Liver (tissue), 9 donors: ENCODE results near the gene YTHDC1. TPM values are rescaled to one million over a fixed set of nuclear protein-coding genes. Genes with fewer than 3 reads are reported as not detected.

Experiments used
- DNase-seq: peaks from one replicate; pipeline ENCODE4 v3.0.0-alpha.2; 2017; ENCODE audit warnings: low spot score
- H3K27ac ChIP-seq, 2 donors: one replicate each; pipeline ENCODE4 v1.7.0; 2013; ENCODE audit warnings: inconsistent platforms in 2 of 2, low read length in 2 of 2, control low read depth in 1 of 2, low read depth in 1 of 2, mild to moderate bottlenecking in 1 of 2
- H3K27me3 ChIP-seq, 4 donors: one replicate each; pipeline versions ENCODE4 v1.6.1 to v1.7.0; 2013; ENCODE audit warnings: low read length in 3 of 4, inconsistent platforms in 1 of 4, mild to moderate bottlenecking in 1 of 4, moderate library complexity in 1 of 4; ENCODE audit not compliant: control insufficient read depth in 4 of 4, insufficient read depth in 4 of 4
- H3K36me3 ChIP-seq, 4 donors: one replicate each; pipeline versions ENCODE4 v1.6.1 to v1.7.0; 2013; ENCODE audit warnings: low read length in 3 of 4, mild to moderate bottlenecking in 3 of 4, low read depth in 1 of 4, moderate library complexity in 1 of 4; ENCODE audit not compliant: control insufficient read depth in 4 of 4, insufficient read depth in 3 of 4
- H3K4me1 ChIP-seq, 4 donors: one replicate each; pipeline versions ENCODE4 v1.6.1 to v1.7.0; 2013; ENCODE audit warnings: low read length in 3 of 4, mild to moderate bottlenecking in 3 of 4, moderate library complexity in 1 of 4; ENCODE audit not compliant: control insufficient read depth in 4 of 4, insufficient read depth in 4 of 4
- H3K4me3 ChIP-seq, 3 donors: one replicate each; pipeline versions ENCODE4 v1.6.1 to v1.7.0; 2013; ENCODE audit warnings: low read length in 3 of 3, control low read depth in 1 of 3, low read depth in 1 of 3, mild to moderate bottlenecking in 1 of 3
- H3K9ac ChIP-seq, 2 donors: one replicate each; pipeline ENCODE4 v1.7.0; 2013; ENCODE audit warnings: low read length in 2 of 2, mild to moderate bottlenecking in 2 of 2, moderate library complexity in 2 of 2, control low read depth in 1 of 2, low read depth in 1 of 2
- H3K9me3 ChIP-seq, 4 donors: one replicate each; pipeline versions ENCODE4 v1.6.1 to v1.7.0; 2013; ENCODE audit warnings: low read length in 3 of 4; ENCODE audit not compliant: control insufficient read depth in 4 of 4
- EGR1 ChIP-seq, 2 donors: IDR thresholded peaks; 2 replicates each; pipeline ENCODE4 v1.6.1; 2016 to 2018; ENCODE audit warnings: antibody characterized with exemption in 2 of 2, low read depth in 2 of 2
- GABPA ChIP-seq, 2 donors: IDR thresholded peaks in 1 of 2; conservative IDR thresholded peaks in 1 of 2; 2 replicates each; pipeline ENCODE4 v1.6.1; 2016; ENCODE audit warnings: antibody characterized with exemption in 2 of 2, mild to moderate bottlenecking in 1 of 2, moderate library complexity in 1 of 2
- HNF4A ChIP-seq, 2 donors: conservative IDR thresholded peaks; 2 replicates each; pipeline ENCODE4 v1.6.1; 2016; ENCODE audit warnings: antibody characterized with exemption in 2 of 2, mild to moderate bottlenecking in 2 of 2
- HNF4G ChIP-seq: IDR thresholded peaks from 2 replicates; pipeline ENCODE4 v1.6.1; 2016; ENCODE audit warnings: antibody characterized with exemption
- JUND ChIP-seq, 2 donors: IDR thresholded peaks; 2 replicates each; pipeline ENCODE4 v1.6.1; 2016; ENCODE audit warnings: antibody characterized with exemption in 2 of 2
- NR2F2 ChIP-seq: IDR thresholded peaks from 2 replicates; pipeline ENCODE4 v1.6.1; 2016; ENCODE audit warnings: antibody characterized with exemption
- RAD21 ChIP-seq, 2 donors: IDR thresholded peaks; 2 replicates each; pipeline ENCODE4 v1.6.1; 2016; ENCODE audit warnings: antibody characterized with exemption in 2 of 2, mild to moderate bottlenecking in 2 of 2
- RXRA ChIP-seq, 2 donors: IDR thresholded peaks; 2 replicates each; pipeline ENCODE4 v1.6.1; 2017 to 2018; ENCODE audit warnings: antibody characterized with exemption in 2 of 2, mild to moderate bottlenecking in 1 of 2
- SP1 ChIP-seq: IDR thresholded peaks from 2 replicates; pipeline ENCODE4 v1.6.1; 2018; ENCODE audit warnings: antibody characterized with exemption, mild to moderate bottlenecking
- TAF1 ChIP-seq: conservative IDR thresholded peaks from 2 replicates; pipeline ENCODE4 v1.6.1; 2016; ENCODE audit warnings: antibody characterized with exemption, mild to moderate bottlenecking
- WGBS: extraction: QIAGEN DNeasy Blood & Tissue Kit; methylation state at CpG from one replicate; pipeline ENCODE4 v1.1.7; 2013; 5-methylcytosine and 5-hydroxymethylcytosine counted together
- polyA plus RNA-seq, 2 donors: library from polyadenylated mRNA; stranded (reverse) in 1 of 2; unstranded in 1 of 2; fragments of 200-250 nt in 1 of 2; fragments of >200 nt in 1 of 2; fragmentation: Nextera tagmentation in 1 of 2; extraction: Ambion mirVana in 1 of 2; gene quantifications; one replicate each; pipeline versions ENCODE4 v1.2.1 to v1.2.3, GENCODE V29; 2013 to 2015
- total RNA-seq, 2 donors: library from RNA; depleted of rRNA; stranded (reverse); fragments of >200 nt; gene quantifications; one replicate each; pipeline ENCODE4 v1.2.3, GENCODE V29; 2014
- TF ChIP-seq, protein P1 (sequence below): IDR thresholded peaks from 2 replicates; pipeline ENCODE4 v1.6.1; 2016; ENCODE audit warnings: antibody characterized with exemption, mild to moderate bottlenecking
- TF ChIP-seq, protein P2 (sequence below): IDR thresholded peaks from 2 replicates; pipeline ENCODE4 v1.6.1; 2016; ENCODE audit warnings: antibody characterized with exemption
- TF ChIP-seq, protein P3 (sequence below): fragments of 150-350 bp; IDR thresholded peaks from 2 replicates; pipeline ENCODE4 v1.5.1; 2017; ENCODE audit warnings: improper control_type of control experiment, low read depth, low read length; ENCODE audit not compliant: missing input control
- TF ChIP-seq, protein P4 (sequence below): IDR thresholded peaks from 2 replicates; pipeline ENCODE4 v1.6.1; 2016; ENCODE audit warnings: antibody characterized with exemption
- donor health status: healthy.
- donor health status: healthy.
- donor health status: healthy.
- donor health status: healthy.
- donor health status: healthy.

The YTHDC1 gene
- total and polyA plus RNA-seq, 4 donors, result 15.5 to 30.3 (median 22.9) TPM

DNA sequence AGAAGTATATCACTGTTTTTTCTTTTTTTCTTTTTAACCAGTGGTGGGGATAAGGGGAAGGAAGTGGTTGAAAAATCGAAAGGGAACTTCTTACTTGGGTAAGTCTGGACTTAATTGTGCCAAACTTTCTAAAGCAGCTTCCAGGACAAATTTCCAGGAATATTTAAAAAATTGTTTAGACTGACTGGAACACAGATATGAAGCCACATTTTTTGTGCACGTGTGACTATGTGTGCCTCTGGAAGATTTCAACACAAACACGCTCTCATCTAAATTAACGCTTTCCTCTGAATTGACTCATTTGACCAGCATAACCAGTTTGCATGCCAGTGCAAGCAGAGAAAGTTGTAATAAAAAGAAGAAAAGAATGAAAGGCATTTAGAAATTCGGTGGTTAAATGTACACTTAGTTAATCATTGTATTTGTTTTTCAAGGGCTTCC lies 18.8 kb upstream of the YTHDC1 start:
- WGBS, result 59% methylated on average over 5 of the region's 5 CpGs
- no peak overlapping the region for H3K4me3 ChIP-seq
- no peaks in the 10 kb centered on the region for H3K9me3 ChIP-seq
- H3K36me3 ChIP-seq, result no peaks in the 10 kb centered on the region
- no peak for TF ChIP-seq JUND (IDR thresholded peaks at IDR 0.05)
- TF ChIP-seq HNF4G, result no peak
- TF ChIP-seq, protein P1, sequence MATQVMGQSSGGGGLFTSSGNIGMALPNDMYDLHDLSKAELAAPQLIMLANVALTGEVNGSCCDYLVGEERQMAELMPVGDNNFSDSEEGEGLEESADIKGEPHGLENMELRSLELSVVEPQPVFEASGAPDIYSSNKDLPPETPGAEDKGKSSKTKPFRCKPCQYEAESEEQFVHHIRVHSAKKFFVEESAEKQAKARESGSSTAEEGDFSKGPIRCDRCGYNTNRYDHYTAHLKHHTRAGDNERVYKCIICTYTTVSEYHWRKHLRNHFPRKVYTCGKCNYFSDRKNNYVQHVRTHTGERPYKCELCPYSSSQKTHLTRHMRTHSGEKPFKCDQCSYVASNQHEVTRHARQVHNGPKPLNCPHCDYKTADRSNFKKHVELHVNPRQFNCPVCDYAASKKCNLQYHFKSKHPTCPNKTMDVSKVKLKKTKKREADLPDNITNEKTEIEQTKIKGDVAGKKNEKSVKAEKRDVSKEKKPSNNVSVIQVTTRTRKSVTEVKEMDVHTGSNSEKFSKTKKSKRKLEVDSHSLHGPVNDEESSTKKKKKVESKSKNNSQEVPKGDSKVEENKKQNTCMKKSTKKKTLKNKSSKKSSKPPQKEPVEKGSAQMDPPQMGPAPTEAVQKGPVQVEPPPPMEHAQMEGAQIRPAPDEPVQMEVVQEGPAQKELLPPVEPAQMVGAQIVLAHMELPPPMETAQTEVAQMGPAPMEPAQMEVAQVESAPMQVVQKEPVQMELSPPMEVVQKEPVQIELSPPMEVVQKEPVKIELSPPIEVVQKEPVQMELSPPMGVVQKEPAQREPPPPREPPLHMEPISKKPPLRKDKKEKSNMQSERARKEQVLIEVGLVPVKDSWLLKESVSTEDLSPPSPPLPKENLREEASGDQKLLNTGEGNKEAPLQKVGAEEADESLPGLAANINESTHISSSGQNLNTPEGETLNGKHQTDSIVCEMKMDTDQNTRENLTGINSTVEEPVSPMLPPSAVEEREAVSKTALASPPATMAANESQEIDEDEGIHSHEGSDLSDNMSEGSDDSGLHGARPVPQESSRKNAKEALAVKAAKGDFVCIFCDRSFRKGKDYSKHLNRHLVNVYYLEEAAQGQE, result no peak
- TF ChIP-seq, protein P2, sequence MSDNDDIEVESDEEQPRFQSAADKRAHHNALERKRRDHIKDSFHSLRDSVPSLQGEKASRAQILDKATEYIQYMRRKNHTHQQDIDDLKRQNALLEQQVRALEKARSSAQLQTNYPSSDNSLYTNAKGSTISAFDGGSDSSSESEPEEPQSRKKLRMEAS, result no peak
- TF ChIP-seq RXRA (IDR thresholded peaks at IDR 0.05), result no peak
- no peak for TF ChIP-seq GABPA (IDR thresholded peaks at IDR 0.05 in 1 of 2, conservative IDR thresholded peaks at IDR 0.05 in 1 of 2)
- no peak for TF ChIP-seq TAF1
- TF ChIP-seq SP1, result no peak
- no peak for TF ChIP-seq EGR1 (IDR thresholded peaks at IDR 0.05; ENCODE audit: low read depth in 2 of 2)
- H3K4me1 ChIP-seq, result peaks cover 0 to 5% (median 1%) of the 10 kb centered on the region in 4 donors
- peaks cover 0 to 3% (median 0%) of the 10 kb centered on the region in 4 donors for H3K27me3 ChIP-seq
- H3K9ac ChIP-seq, result no peak overlapping the region
- no peak overlapping the region for H3K27ac ChIP-seq
- no peak for DNase-seq

DNA sequence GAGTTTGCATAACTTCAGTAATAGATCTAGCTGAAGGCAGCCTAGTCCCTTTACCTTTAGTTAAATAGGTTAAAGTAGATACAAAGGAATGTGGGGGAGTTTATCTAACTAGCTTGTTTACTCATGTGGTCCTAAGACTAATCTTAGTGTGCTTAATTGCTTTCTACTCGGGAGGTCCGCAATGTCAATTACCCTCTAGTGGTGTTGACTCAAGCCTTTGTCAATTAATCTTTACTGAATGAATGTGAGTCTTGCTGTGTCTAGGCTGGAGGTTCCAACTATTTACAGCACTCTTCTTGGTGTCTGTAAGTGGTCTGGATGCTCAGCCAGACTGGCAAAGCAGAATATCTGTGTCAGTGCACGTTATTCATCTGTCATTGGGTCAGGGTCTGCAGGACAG lies 17.9 kb upstream of the YTHDC1 start:
- DNase-seq, result no peak
- no peak overlapping the region for H3K4me3 ChIP-seq
- 69% methylated on average over 3 of the region's 3 CpGs for WGBS
- no peaks in the 10 kb centered on the region for H3K4me1 ChIP-seq
- H3K9ac ChIP-seq, result no peak overlapping the region
- TF ChIP-seq GABPA (IDR thresholded peaks at IDR 0.05 in 1 of 2, conservative IDR thresholded peaks at IDR 0.05 in 1 of 2) (no peak), SP1 (no peak), EGR1 (IDR thresholded peaks at IDR 0.05; ENCODE audit: low read depth in 2 of 2) (no peak), HNF4A (conservative IDR thresholded peaks at IDR 0.05) (no peak), NR2F2 (no peak), RAD21 (IDR thresholded peaks at IDR 0.05) (no peak), RXRA (IDR thresholded peaks at IDR 0.05) (no peak)
- TF ChIP-seq, protein P2, result no peak
- TF ChIP-seq, protein P3, sequence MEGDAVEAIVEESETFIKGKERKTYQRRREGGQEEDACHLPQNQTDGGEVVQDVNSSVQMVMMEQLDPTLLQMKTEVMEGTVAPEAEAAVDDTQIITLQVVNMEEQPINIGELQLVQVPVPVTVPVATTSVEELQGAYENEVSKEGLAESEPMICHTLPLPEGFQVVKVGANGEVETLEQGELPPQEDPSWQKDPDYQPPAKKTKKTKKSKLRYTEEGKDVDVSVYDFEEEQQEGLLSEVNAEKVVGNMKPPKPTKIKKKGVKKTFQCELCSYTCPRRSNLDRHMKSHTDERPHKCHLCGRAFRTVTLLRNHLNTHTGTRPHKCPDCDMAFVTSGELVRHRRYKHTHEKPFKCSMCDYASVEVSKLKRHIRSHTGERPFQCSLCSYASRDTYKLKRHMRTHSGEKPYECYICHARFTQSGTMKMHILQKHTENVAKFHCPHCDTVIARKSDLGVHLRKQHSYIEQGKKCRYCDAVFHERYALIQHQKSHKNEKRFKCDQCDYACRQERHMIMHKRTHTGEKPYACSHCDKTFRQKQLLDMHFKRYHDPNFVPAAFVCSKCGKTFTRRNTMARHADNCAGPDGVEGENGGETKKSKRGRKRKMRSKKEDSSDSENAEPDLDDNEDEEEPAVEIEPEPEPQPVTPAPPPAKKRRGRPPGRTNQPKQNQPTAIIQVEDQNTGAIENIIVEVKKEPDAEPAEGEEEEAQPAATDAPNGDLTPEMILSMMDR, result no peak
- TF ChIP-seq, protein P1, result no peak
- TF ChIP-seq, protein P4, sequence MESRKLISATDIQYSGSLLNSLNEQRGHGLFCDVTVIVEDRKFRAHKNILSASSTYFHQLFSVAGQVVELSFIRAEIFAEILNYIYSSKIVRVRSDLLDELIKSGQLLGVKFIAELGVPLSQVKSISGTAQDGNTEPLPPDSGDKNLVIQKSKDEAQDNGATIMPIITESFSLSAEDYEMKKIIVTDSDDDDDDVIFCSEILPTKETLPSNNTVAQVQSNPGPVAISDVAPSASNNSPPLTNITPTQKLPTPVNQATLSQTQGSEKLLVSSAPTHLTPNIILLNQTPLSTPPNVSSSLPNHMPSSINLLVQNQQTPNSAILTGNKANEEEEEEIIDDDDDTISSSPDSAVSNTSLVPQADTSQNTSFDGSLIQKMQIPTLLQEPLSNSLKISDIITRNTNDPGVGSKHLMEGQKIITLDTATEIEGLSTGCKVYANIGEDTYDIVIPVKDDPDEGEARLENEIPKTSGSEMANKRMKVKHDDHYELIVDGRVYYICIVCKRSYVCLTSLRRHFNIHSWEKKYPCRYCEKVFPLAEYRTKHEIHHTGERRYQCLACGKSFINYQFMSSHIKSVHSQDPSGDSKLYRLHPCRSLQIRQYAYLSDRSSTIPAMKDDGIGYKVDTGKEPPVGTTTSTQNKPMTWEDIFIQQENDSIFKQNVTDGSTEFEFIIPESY, result no peak
- peaks cover 0 to 4% (median 0%) of the 10 kb centered on the region in 4 donors for H3K9me3 ChIP-seq
- no peak overlapping the region for H3K27ac ChIP-seq
- peaks cover 0 to 3% (median 0%) of the 10 kb centered on the region in 4 donors for H3K27me3 ChIP-seq
- H3K36me3 ChIP-seq, result no peaks in the 10 kb centered on the region
